Activated CD4-positive, alpha-beta T cell treated with anti-CD3 and anti-CD28 coated beads for 36 hours (primary cell): ENCODE measurements around the gene CYB5R3. TPM values are rescaled to one million over a fixed set of nuclear protein-coding genes. Genes with fewer than 3 reads are reported as not detected.
"Not testable (repeated sequence)": the region's sequence is repeated elsewhere in the genome, so short reads cannot be mapped to it uniquely, and the experiment has no call there.

Experiments
- ATAC-seq: fragments of 200-7000 bp; cut with Tn5 transposase; one replicate; pipeline ENCODE4 v1.10.0; 2021; ENCODE audit warnings: mild to moderate bottlenecking, moderate library complexity
- CTCF ChIA-PET: fragments of 350-600 bp; sonication (Branson Sonifier 250); formaldehyde crosslinking; loops from one replicate; lab custom pipeline; 2021; ENCODE audit warnings: antibody characterized with exemption; lab: Charles Lee
- POLR2A ChIA-PET: fragments of 350-600 bp; sonication (Branson Sonifier 250); formaldehyde crosslinking; loops from one replicate; lab custom pipeline; 2021; ENCODE audit warnings: antibody characterized with exemption, inconsistent platforms; lab: Charles Lee
- DNase-seq: peaks from one replicate; pipeline ENCODE4 v3.0.0-alpha.2; 2020
- H3K27ac Mint-ChIP-seq: one replicate; pipeline ENCODE4 v1.8.0; 2021; ENCODE audit warnings: mixed read lengths
- H3K27me3 Mint-ChIP-seq: one replicate; pipeline ENCODE4 v1.8.0; 2021; ENCODE audit warnings: mixed read lengths
- H3K36me3 Mint-ChIP-seq: one replicate; pipeline ENCODE4 v1.8.0; 2021; ENCODE audit warnings: low read depth, mixed read lengths
- H3K4me1 Mint-ChIP-seq: one replicate; pipeline ENCODE4 v1.8.0; 2021; ENCODE audit warnings: mixed read lengths
- H3K4me3 Mint-ChIP-seq: one replicate; pipeline ENCODE4 v1.8.0; 2021; ENCODE audit warnings: mild to moderate bottlenecking, moderate library complexity, mixed read lengths
- H3K9me3 Mint-ChIP-seq: one replicate; pipeline ENCODE4 v1.8.0; 2021; ENCODE audit warnings: low read depth, mixed read lengths
- intact Hi-C, 2 experiments: fragments of 100-400 bp; cut with DNase I in 1 of 2; cut with micrococcal nuclease in 1 of 2; formaldehyde crosslinking; loops; one replicate each; pipeline versions ENCODE4 v1.14.2 to v1.15.1; 2022 to 2024; cut with DNase I, micrococcal nuclease
- total RNA-seq, 2 experiments: library from RNA; stranded (reverse); gene quantifications; one replicate each; pipeline ENCODE4 v1.2.3, GENCODE V29; 2021

The CYB5R3 gene
- total RNA-seq, 2 experiments from 2014 or later: 79.5 to 101 TPM

GRCh38 chr22:42577141-42577540 lies 72.1 kb downstream of the CYB5R3 start:
- H3K27me3 Mint-ChIP-seq, intact Hi-C loops, CTCF ChIA-PET, H3K9me3 Mint-ChIP-seq, DNase-seq, ATAC-seq, H3K4me1 Mint-ChIP-seq, H3K27ac Mint-ChIP-seq, H3K4me3 Mint-ChIP-seq: not testable (repeated sequence)
- peaks cover 34% of the 10 kb centered on the region for H3K36me3 Mint-ChIP-seq
- POLR2A ChIA-PET: interaction anchor here (0.6 kb wide), 1 partner anchor 37 kb away, joined by 3 read pairs; no protein-coding TSS in a partner anchor

GRCh38 chr22:42575996-42576574 lies 73.1 kb downstream of the CYB5R3 start:
- H3K4me1 Mint-ChIP-seq, H3K4me3 Mint-ChIP-seq, ATAC-seq, H3K9me3 Mint-ChIP-seq, H3K27ac Mint-ChIP-seq, DNase-seq, CTCF ChIA-PET, intact Hi-C loops, H3K27me3 Mint-ChIP-seq: not testable (repeated sequence)
- POLR2A ChIA-PET: interaction anchor here (0.6 kb wide), 1 partner anchor 60 kb away, joined by 3 read pairs; no protein-coding TSS in a partner anchor
- H3K36me3 Mint-ChIP-seq: peaks cover 38% of the 10 kb centered on the region

GRCh38 chr22:42574468-42574867 lies 74.7 kb downstream of the CYB5R3 start:
- peaks cover 40% of the 10 kb centered on the region for H3K36me3 Mint-ChIP-seq
- H3K27ac Mint-ChIP-seq, H3K4me1 Mint-ChIP-seq, POLR2A ChIA-PET, CTCF ChIA-PET, ATAC-seq, DNase-seq, intact Hi-C loops, H3K4me3 Mint-ChIP-seq, H3K9me3 Mint-ChIP-seq, H3K27me3 Mint-ChIP-seq: not testable (repeated sequence)

- H3K27ac Mint-ChIP-seq, intact Hi-C loops, ATAC-seq, H3K4me1 Mint-ChIP-seq, H3K27me3 Mint-ChIP-seq, DNase-seq, POLR2A ChIA-PET, CTCF ChIA-PET, H3K4me3 Mint-ChIP-seq, H3K9me3 Mint-ChIP-seq: not testable (repeated sequence)
- peaks cover 40% of the 10 kb centered on the region for H3K36me3 Mint-ChIP-seq
These were observed 75.1 kb downstream of the CYB5R3 start for GRCh38 chr22:42574046-42574445.

- H3K4me3 Mint-ChIP-seq: not testable (repeated sequence)
These were observed 78.1 kb downstream of the CYB5R3 start for GRCh38 chr22:42571068-42571467.

GRCh38 chr22:42570580-42570979 lies 78.6 kb downstream of the CYB5R3 start:
- ATAC-seq, DNase-seq, POLR2A ChIA-PET, H3K9me3 Mint-ChIP-seq, H3K27ac Mint-ChIP-seq, H3K4me1 Mint-ChIP-seq, H3K27me3 Mint-ChIP-seq, intact Hi-C loops, H3K4me3 Mint-ChIP-seq: not testable (repeated sequence)
- peaks cover 28% of the 10 kb centered on the region for H3K36me3 Mint-ChIP-seq
- CTCF ChIA-PET: interaction anchor here (0.6 kb wide), 1 partner anchor 249 kb away, joined by 3 read pairs; no protein-coding TSS in a partner anchor

More at GRCh38 chr22:42571068-42571467, 78.1 kb downstream of the CYB5R3 start:
- peaks cover 25% of the 10 kb centered on the region for H3K36me3 Mint-ChIP-seq
- H3K27ac Mint-ChIP-seq, ATAC-seq, H3K4me1 Mint-ChIP-seq, H3K27me3 Mint-ChIP-seq, POLR2A ChIA-PET, H3K9me3 Mint-ChIP-seq, CTCF ChIA-PET, DNase-seq, intact Hi-C loops: not testable (repeated sequence)

- not testable (repeated sequence) for H3K27me3 Mint-ChIP-seq, H3K9me3 Mint-ChIP-seq, ATAC-seq, H3K27ac Mint-ChIP-seq, DNase-seq, H3K4me3 Mint-ChIP-seq, H3K4me1 Mint-ChIP-seq
- intact Hi-C loops: loop anchor here in 1 of 2 experiments (5.0 kb wide), 1 partner anchor 344 kb away; no protein-coding TSS in a partner anchor
- POLR2A ChIA-PET: interaction anchor here (0.8 to 0.9 kb wide), 2 partner anchors 14 to 47 kb away, joined by 3 read pairs; partner anchors contain the start of gene POLDIP3
- peaks cover 26% of the 10 kb centered on the region for H3K36me3 Mint-ChIP-seq
- CTCF ChIA-PET: interaction anchor here (0.7 kb wide), 1 partner anchor 92 kb away, joined by 3 read pairs; no protein-coding TSS in a partner anchor
These were observed 81.2 kb downstream of the CYB5R3 start for GRCh38 chr22:42567950-42568349.

Other genes with a start within 250 kb of the CYB5R3 start
- gene NFAM1, start 217.0 kb downstream of the CYB5R3 start, total RNA-seq: under 1 TPM; 0.11 to 0.21 TPM
- 10 to 100 TPM; 95.6 to 98.1 TPM for gene RRP7A, start 129.6 kb downstream of the CYB5R3 start, total RNA-seq
- gene SERHL2, start 95.4 kb downstream of the CYB5R3 start, total RNA-seq: 1 to 10 TPM in 1 of 2 experiments, under 1 TPM in 1; 0.78 to 2.1 TPM
- 10 to 100 TPM; 77.6 to 88.6 TPM for gene POLDIP3, start 34.5 kb downstream of the CYB5R3 start, total RNA-seq
- gene ATP5MGL, start 8.8 kb downstream of the CYB5R3 start, total RNA-seq: under 1 TPM; 0.54 to 0.69 TPM
- not detected for gene A4GALT, start 71.5 kb upstream of the CYB5R3 start, total RNA-seq
- 10 to 100 TPM; 22.5 to 23.0 TPM for gene ARFGAP3, start 207.9 kb upstream of the CYB5R3 start, total RNA-seq